ENCODE results near the gene ALK.

- TF ChIP-seq ZNF274 (IDR thresholded peaks at IDR 0.05; ENCODE audit: low read depth, low read length) (no peak), YY1 (IDR thresholded peaks at IDR 0.05; ENCODE audit: insufficient read depth, insufficient read length) (no peak), SUZ12 (IDR thresholded peaks at IDR 0.05; ENCODE audit: extremely low read depth, insufficient read depth, insufficient read length) (no peak)
These were observed 547.5 kb downstream of the ALK start for GRCh38 chr2:29373870-29374269.

All from NT2/D1 (cell line).